Mesenteric fat pad (tissue), 1 donor: ENCODE data around the gene HOXA13. TPM values are rescaled to one million over a fixed set of nuclear protein-coding genes. Genes with fewer than 3 reads are reported as not detected.
A peak's percentile ranks its signal among the peaks of the same experiment; 100 is the strongest.

ENCODE experiments used
- DNase-seq: peaks from one replicate; pipeline ENCODE4 v3.0.0-alpha.2; 2020; ENCODE audit warnings: low spot score
- total RNA-seq: library from RNA; stranded (reverse); fragmentation: NEBNext Ultra II Directional; extraction: Animal tissue kit (Norgen Biotek cat#: 25700); gene quantifications from one replicate; pipeline ENCODE4 v1.2.1, GENCODE V29; 2021
- donor health status: DM: yes; HTN: yes; CAD: no.

HOXA13 gene
- total RNA-seq, 1 donor from 2014 or later: 1.9 TPM

DNA sequence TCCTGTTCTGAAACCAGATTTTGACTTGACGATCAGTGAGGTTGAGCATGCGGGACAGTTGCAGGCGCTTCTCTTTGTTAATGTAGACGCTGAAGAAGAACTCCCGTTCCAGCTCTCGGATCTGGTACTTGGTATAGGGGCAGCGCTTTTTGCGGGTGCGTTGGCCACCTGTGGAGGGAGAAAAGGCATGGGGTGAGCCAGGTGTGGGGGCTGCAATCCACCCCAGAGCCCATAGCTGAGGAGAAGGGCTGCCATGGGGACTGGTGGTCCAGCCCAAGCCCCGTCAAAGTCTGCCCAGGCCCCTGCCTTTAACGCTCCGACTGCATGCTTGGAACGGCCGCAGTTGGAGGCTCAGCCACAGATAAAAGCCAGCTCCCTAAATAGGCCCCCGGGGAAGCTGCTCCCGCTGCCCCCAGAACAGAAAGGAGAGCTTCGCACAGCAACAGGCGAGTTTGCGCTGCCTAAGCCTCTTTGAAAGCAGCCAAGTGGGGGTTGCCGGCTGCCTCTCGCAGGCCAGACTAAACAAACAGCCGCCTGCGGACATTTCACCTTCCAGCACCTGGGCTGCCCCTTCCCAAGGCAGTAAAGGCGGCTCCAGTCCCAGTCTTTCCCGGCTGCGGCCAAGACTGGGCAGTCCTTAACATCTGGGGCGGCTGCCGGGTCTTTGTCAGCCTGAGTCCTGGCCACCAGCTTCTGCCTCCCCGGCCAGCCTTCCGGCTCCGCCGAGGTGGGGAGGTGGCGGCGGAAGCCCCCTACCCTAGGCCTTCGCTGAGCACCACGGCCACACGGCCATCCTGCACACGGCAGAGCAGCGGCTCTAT lies 16.8 kb downstream of the HOXA13 start:
- peak; percentile 79 for DNase-seq

DNA sequence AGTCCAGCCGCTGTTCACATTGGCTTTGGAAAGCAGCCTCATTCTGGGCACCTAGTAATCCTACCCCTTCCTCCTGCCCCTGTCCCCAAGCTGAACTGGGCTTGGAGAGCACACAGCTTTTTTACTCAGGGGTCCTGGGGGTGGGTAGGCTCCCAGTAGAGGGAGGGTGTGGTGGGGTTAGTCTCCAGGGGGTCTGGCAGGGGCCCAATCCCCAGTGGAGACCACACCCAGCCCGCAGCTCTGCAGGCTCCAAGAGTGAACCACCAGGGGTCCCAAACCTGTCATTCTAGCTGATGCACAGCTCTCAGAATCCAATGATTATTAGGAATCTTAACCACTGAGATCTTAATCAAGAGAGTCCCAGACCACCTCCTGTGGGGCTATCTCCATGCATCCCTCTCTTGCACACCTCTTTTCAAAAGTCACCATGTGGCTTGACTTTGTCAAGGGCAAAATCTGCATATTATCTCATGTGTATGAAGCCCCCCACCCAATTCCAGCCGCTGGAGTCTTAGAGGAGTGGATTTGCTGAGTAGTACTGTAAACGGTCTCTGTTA lies 17.5 kb downstream of the HOXA13 start:
- DNase-seq: peak; percentile 67

DNA sequence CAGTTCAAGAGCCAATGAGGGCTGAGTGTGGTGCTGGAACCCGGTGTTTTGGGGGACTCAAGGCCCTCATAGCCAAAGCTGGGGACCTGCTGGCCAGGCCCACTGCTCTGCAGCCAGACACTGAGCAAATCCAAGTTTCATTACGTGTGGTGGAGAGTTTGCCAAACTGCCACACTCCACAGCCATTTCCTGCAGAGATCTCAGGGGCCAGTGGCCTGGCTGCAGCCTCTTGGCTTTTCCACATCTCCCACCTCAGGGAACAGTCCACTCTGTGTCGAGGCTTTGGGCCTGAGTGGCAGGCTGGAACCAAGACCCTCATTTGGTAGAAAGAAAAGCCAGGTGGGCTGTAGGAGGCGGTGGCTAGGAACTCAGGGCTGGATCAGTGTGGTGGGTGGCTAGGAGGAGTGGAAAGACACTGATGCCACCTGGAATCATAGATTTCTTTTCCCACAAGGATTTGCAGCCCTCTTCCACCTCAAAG lies 18.1 kb downstream of the HOXA13 start:
- peak; percentile 67 for DNase-seq

DNA sequence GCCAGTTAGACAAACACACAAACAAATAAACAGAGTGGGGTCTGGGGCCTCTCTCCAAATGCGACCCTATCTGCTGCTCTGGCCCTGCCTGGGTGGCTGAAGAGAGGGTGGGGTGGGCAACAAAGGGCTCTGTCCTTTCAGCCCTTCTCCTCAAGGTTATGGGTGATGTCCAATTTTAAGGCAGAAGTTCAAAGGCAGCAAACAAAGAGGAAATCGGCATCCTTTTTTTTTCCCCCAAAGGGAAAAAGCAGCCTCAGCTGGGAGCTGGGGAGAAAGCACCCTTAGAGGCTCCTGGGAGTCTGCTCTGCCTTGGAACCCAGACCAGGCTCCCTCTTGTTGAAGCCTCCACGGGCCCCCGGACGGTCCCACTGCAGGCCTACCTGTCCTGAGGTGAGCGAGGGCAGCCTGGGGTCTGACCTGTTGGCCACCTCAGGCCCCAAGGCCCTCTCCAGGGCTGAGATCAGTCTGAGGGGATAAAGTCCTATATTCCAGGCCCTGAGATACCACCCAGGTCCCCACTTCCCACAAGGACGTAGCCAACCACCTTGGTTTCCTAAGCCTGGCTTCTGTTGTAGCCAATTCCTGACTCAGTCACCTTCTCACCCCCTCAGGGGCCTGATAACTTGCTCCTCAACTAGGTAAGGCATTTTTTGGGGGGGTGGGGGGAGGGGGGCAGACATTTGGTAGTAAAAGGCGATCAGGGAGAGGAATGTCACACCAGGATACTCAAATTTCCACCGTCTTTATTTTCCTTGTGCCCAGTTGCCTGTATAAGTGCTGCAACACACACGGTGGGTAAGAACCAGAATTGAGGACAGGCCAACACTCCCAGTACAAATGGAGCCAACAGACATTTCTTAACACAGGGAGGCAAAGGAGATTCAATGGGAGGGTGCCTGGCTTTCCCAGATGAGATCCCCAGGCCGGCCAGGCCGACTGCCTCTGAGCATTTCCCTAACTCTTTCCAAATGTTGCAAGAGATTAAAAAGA lies 19.2 kb downstream of the HOXA13 start:
- peak; percentile 69 for DNase-seq

DNA sequence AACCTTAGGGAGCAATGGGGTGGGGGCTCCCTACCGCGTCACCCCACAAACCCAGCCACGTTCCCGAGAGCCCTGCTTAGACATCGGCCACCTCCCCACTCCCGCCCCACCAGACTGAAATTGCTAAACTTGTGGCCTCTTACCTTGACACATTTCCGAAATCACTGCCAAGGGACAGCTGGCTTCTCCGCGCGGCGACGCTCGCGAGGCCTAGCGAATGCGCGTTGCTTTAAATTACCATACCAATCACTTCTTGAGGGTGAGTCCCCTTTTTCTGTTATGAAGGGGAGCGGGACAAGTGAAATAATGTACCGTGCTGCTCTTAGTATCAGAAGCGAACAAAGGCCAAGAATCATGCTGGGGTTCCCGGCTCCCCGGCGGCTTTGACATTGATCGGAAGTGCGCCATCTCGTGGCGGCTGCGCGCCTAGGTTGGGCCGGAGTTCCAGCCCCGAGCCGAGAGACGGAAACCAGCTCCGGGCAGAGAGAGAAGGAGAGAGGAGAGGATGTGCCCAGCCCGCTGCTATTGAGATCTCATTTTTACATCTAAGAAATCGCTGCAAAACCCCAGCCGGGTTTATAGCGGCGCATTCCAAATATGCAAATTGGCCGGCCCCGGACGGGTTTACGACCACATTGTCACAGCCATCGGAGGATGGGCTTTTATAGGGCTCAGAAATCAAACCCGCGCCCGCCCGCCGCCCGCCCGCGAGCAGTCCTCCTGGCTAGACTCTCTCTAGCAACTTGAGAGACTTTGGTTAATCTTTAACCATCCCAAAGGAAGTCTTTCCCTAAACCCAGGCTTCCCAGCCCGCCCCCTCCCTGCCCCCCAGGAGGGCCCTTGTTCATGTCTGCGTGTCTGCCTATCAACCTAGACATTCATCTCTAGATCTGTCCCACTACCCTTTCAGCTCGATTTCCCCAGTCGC lies 20.1 kb downstream of the HOXA13 start:
- peak; percentile 94 for DNase-seq

DNA sequence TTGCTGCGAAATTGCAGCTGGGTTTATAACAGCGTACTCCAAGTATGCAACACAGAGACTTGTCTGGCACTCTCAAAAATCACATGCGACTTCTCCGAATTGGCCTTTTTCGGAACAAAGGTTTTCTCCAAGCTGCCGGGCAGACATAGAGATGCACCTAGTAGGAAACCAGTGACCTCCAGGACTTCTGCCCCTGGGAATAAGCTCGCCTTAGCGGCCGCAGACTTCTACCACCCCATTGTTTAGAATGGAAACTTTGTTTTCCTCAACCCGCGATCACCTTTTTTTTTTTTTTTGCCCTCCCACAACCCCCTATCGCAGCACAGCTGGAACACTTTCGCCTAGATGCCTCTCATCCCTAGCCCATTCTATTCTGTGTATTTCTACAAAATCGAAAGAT lies 20.9 kb downstream of the HOXA13 start:
- DNase-seq: peak; percentile 45

DNA sequence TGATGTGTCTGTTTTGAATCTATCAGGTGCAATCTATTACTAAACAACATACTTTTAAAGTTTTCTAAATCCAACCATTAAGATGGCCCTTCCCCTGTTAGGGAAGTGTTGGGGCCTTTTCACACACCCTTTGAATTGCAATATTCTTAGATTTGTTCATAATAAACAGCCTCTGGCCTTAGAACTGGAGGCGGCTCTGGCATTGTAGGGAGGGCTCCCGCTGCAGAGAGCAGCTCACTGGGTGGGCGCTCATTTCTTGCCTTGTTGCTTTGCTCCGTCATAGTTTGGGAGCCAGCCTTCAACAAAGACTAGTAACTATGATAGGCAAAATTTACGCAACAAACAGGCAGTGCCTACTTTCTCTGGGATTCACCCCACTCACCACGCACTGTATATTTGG lies 21.5 kb downstream of the HOXA13 start:
- peak; percentile 62 for DNase-seq

DNA sequence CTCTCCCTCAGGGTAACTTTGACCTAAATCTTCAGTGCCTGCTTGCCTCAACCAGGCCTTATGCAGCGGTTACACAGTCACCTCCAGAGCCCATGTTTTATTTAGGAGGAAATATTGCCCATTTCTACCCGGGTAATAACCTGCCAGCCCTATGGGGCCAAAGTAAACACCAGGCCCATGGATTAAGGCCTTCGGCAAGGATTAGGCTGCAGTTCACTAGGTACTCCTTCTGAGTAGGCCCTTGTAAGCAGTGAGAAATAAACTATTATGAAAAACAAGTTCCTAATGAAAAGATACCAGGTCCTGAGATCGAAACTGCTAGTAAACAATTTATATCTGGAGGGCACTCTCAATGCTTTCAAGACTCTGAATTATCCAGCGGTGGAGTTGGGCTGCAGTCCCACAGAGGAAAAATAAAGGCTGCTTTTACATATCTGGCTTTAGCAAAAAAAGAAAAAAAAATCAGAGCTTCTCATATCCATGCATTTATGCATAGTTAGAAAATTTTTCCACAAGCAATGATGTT lies 22.0 kb downstream of the HOXA13 start:
- DNase-seq: no peak

DNA sequence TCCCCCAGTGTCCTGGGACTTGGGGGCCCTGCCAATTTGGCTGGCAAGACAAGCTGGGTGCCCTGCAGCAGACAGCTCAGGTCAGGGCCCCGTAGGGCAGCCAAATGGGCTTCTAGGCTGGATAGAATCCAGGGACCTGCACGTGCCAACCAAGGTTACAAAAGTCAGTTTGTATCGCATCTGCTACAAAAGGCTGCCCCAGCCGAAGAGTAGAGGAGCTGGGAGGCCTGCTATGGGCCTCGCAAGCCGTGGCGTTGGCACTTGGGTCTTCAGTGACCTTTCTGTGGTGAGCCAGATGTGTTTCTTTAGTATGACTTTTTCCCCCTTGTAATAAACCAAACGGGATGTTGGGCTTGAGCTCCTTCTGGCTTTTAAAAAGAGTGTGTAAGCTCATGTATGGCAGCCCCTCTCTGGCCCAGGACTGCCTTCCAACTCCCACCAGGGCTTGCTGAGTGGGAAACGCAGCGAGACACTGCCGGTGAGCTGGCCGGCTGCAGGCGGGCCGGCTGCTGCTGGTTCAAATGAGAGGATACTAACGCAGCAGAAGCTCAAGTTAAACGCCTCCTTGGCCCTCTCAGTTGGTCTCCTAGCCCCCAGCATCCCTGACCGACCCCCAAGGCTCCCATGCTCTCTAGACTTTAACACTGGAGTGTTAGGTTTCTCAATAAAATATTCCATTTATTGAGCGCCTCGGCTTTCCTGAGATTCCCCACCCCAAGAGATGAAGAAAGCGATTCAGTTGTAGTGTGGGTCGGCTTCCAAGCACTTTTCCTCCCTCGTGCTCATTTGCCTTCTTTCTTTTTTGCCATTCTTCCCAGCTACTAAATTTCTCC lies 22.7 kb downstream of the HOXA13 start:
- DNase-seq: peak; percentile 82

DNA sequence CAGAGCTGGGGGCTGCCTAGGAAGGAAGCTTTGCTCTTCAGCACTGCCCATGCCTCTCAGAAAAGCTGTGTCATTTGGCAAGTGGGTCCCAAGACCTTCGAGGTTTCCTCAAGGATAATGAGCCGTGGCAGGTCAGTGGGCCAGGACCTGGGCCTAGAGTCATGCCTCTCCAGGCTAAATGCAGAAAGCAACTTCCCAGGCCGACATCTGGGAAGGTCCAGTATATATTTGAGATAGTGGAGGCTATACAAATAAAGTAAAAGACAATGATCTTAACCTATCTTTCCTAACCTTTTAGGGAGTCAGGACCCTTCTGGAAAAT lies 23.4 kb downstream of the HOXA13 start:
- DNase-seq: no peak

DNA sequence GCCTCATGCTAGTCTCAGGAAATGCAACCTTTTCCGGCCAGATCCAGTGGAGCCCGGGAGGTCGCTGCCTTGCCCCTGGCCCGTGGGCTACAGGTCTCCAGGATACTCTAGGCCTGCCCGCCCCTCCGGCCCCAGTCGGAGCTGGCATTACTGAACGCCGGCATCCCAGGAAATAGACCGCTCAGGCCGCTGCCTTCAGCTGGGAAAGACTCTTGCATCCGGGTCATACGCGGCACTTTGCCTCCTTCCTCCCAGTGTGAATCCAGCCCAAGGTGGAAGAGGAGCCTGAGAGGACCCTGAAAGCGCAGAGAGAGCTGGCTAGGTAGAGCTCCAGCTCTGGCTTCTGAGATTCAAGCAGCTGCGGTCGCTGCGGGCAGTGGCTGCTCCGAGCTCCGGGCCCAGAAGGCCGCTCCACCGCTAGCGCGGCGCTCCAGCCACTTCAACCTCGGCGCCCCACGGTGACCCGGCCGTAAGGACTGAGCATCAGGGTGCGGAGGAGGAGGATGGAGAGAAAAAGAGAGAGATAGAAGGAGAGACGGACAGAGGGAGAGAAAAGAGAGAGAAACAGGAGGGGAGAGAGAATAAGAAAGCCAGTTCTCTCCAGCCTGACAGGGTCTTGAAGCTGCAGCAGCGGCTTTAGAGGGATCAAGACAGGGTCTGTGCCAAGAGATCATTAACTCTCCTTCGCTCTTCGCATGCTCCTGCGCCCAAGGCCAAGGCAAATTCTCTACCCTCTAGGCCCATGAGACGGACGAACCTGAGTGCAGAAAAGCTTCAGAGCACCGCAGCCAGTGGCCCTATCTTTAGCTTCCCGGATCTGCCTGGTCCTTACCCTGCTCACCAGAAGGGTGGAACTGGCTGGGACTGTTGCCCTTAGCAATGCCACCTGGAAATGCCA lies 24.0 kb downstream of the HOXA13 start:
- DNase-seq: peak; percentile 81

DNA sequence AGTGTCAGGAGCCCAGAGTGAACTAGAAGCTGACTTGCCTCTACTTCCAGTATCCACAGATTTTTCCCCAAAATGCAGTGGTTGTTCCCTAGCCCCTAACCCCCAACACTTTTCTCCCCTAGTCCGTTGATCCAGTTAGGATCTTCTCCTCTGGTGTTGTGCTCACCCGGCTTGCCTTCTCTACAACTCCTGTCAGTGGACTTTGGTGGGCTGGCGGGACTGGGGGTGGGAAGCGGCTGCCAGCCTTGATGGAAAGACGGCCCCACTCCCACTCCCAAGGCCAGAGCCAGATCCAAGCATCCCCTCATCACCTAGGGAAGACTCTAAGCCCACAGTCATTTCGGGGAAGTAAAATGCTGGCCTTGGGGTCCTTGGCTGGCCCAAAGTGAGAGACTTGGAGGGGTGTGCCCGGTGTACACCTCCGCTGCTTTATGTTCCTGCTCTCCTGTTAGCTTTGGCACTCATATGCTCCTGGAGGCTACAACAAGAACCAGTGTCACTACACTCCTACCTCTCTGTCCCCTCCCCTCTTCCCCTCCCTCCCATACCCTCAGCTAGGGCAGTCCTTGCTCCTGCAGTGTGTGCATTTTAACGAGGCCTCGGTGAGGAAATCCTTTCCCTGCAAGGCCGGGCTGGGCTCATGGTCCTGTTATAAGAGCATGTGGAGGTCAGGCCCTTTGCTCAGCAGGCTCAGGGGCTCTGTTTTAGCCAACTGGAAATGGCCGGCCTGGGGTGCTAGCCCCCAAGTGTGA lies 24.8 kb downstream of the HOXA13 start:
- peak; percentile 24 for DNase-seq

DNA sequence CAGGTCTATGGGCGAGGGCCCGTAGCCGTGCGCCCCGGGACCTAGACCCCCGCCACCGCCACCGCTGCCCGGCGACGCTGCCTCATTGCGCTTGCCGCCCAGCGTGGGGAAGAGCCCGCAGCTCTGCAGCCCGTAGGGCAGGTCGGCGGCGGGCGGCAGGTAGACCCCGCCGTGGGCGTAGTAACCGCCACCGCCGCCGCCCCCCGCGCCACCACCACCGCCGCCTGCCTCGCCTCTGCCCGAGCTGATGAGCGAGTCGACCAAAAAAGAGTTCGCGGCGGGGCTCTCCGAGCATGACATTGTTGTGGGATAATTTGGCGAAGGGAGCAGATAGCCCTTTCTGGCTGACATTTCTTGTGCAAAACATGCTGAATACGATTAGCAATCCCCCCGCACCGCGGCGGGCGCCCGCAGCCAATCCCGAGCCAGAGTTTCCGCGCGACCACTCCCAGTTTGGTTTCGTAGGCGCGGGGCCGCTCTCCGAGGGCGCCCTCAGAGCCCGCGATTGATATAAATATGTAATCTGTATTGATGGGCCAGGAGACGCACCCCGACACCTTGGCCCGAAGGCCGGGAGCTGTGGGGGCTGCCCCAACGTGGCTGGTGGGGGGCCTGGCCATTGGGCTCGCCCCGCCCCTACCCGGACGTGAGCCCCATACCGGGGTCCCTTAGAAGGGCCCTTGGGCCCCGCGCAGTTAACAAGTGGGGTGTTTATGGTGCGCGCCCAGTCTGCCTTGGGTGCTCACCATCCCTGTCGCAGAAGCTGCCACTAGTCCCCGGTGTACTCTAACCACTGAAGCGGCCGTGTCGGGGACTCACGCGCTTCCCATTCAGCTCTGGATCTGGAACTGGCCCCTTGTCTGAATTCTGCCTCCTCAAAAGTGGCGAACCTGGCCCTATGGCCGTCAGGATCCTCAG lies 25.7 kb downstream of the HOXA13 start, which contains the start of gene HOXA10:
Gene HOXA10 (minus strand): TSS at position 365 of the 918 bp plus-strand sequence. CDS start 14 bp downstream, at position 351.
- DNase-seq: peak; percentile 89

DNA sequence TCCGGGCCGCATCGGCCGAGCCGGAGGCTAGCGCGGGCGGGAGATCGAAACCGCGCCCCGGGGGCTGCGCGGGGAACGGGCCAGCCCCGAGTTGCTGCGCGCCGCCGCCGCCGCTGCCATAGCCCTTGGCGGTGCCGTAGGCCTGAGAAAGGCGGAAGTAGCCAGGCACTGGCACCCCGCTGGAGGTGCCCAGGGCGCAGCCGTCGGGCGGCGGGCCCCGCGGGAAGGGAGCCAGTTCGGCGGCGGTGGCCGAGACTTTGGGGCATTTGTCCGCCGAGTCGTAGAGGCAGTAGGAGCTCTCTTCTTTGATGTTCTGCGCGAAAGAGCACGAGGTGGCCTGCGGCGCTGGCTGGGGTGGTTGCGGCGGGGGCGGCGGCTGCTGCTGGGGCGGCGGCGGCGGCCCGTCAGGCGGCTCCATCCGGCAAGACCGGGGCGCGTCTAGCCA lies 26.4 kb downstream of the HOXA13 start:
- DNase-seq: peak; percentile 89

DNA sequence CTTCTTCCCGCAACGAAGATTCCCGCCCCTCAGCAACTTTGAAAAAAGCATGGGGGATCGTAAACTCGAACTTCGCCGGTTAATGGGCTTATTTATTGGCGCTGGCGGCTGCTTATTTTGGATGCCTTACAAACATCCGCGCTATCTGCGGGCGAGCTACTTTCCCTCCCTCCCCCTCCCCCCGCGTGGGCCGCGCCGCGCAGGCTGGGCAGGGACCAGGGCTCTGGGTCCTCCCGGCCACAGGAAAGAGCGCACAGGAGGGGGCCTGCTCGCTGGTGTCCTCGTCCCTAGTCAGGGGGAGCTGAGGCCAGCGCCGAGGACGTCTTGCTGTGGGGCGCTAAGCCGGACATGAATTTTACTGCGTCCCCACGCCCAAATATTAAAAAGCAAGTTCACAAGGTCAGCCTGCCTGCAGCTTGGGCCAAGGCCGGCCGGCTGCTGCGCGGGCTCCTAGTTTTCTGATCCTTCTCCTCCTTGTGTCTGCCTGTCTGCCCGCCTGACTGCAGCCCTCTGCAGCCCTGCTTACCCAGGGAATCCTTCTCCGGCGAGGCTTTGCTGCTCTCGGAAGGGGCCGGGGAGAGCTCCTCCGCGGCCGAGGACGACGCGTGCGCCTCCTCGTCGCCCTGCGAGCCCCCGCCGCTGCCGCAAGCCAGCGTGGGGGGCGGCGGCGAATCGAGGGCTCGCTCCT lies 26.9 kb downstream of the HOXA13 start:
- DNase-seq: peak; percentile 93

DNA sequence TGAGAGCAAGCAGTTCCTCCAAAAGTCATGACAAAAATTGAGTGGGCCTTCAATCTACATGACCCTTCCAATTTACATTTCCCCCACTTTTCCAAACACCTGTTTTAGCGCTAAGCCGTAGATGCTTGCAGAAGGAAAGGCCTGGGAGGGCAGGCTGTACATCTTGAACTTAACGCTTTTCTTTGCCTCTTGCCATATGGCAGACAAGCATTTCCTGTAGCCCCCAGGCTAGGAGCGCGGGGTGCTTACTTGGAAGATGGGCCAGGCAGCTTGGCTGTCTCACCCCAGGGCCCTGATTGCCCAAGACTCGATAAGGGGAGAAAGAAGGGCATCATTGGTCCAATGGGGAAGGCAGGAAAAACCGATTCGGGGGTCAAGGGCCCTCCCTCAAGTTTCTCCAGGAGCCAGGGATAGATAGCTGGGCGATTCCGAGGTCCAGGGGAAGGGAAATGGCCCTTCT lies 27.5 kb downstream of the HOXA13 start:
- DNase-seq: peak; percentile 72
